Stimulated activated CD8-positive, alpha-beta memory T cell treated with anti-CD3 and anti-CD28 coated beads, Interleukin-2, amount 100 ng/mL, for 48 hours (primary cell): Measurements from ENCODE around the gene CTDP1.
"Not testable (repeated sequence)": the region's sequence is repeated elsewhere in the genome, so short reads cannot be mapped to it uniquely, and the experiment has no call there.

Experiments used
- DNase-seq, 2 donors: peaks; one replicate each; pipeline ENCODE4 v3.0.0-alpha.2; 2020; ENCODE audit warnings: low read depth in 2 of 2

The CTDP1 gene

GRCh38 chr18:79740521-79741361 lies 61.1 kb downstream of the CTDP1 start:
- no peak for DNase-seq

- DNase-seq = no peak
Observed at GRCh38 chr18:79741362-79741700, 61.7 kb downstream of the CTDP1 start.

- DNase-seq = no peak
Observed at GRCh38 chr18:79742076-79742475, 62.5 kb downstream of the CTDP1 start.

- no peak for DNase-seq
Observed at GRCh38 chr18:79744625-79745024, 65.0 kb downstream of the CTDP1 start.

- no peak for DNase-seq
Observed at GRCh38 chr18:79746730-79747129, 67.1 kb downstream of the CTDP1 start.

- no peak for DNase-seq
Observed at GRCh38 chr18:79747156-79747845, 67.7 kb downstream of the CTDP1 start.

- no peak for DNase-seq
Observed at GRCh38 chr18:79748321-79749180, 68.9 kb downstream of the CTDP1 start.

GRCh38 chr18:79749251-79750191 lies 69.9 kb downstream of the CTDP1 start:
- DNase-seq = no peak

GRCh38 chr18:79750980-79751571 lies 71.5 kb downstream of the CTDP1 start:
- no peak for DNase-seq

GRCh38 chr18:79751918-79752578 lies 72.4 kb downstream of the CTDP1 start:
- not testable (repeated sequence) for DNase-seq

GRCh38 chr18:79752946-79753345 lies 73.3 kb downstream of the CTDP1 start:
- not testable (repeated sequence) for DNase-seq

- no peak for DNase-seq
Observed at GRCh38 chr18:79753391-79753851, 73.8 kb downstream of the CTDP1 start.

GRCh38 chr18:79754022-79754761 lies 74.6 kb downstream of the CTDP1 start:
- no peak for DNase-seq

GRCh38 chr18:79754831-79755351 lies 75.3 kb downstream of the CTDP1 start:
- DNase-seq = no peak

- DNase-seq = no peak
Observed at GRCh38 chr18:79755496-79756142, 76.0 kb downstream of the CTDP1 start.

- no peak for DNase-seq
Observed at GRCh38 chr18:79756143-79756500, 76.5 kb downstream of the CTDP1 start.

GRCh38 chr18:79756826-79757225 lies 77.2 kb downstream of the CTDP1 start:
- no peak for DNase-seq

- DNase-seq = no peak
Observed at GRCh38 chr18:79760348-79760747, 80.7 kb downstream of the CTDP1 start.

GRCh38 chr18:79760881-79761280 lies 81.3 kb downstream of the CTDP1 start:
- no peak for DNase-seq
